ENCODE results near the gene SLC22A23.
"Not testable (repeated sequence)": the region's sequence is repeated elsewhere in the genome, so short reads cannot be mapped to it uniquely, and the experiment has no call there.

SLC22A23 gene

GRCh38 chr6:3382326-3383279, 74.2 kb downstream of the SLC22A23 start:
- DNase-seq, result no peak

DNA sequence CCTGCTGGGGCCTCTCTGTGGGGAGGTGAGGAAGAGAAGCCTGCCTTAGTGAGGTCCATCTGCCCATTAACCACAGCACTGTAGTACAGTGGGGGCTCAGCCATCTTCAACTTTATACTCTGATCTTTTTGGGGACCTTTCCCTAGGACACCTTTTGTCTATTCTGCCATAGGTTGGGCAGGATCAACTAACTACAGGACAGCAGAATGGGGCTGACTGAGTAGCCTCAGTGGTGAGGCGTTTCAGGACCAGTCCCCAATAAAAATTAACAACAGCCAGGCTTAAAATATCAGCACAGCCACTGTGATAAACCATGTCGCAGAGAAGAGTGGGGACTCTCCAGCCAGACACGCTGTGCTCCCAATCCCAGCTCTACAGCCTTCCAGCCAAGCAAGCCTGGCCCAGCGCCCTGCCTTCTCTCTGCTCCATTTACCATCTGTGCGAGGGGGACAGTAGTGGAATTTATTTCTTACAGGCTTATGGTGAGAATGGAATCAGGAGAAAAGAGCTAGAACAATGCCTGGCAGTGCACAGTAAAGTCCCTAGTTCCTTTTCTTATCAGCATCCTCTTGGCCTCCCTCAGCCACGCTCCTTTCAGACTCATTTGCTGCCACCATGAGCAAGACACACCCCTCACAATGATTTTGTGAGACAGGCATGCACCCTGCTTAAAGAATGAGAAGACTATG, 75.5 kb downstream of the SLC22A23 start:
- no peak for DNase-seq

- DNase-seq, result no peak
Observed at GRCh38 chr6:3380344-3381232, 76.3 kb downstream of the SLC22A23 start.

- DNase-seq, result no peak
Observed at GRCh38 chr6:3379482-3380060, 77.3 kb downstream of the SLC22A23 start.

GRCh38 chr6:3378808-3379207, 78.0 kb downstream of the SLC22A23 start:
- not testable (repeated sequence) for DNase-seq

- DNase-seq, result not testable (repeated sequence)
Observed at GRCh38 chr6:3378398-3378782, 78.5 kb downstream of the SLC22A23 start.

GRCh38 chr6:3377536-3378397, 79.1 kb downstream of the SLC22A23 start:
- no peak for DNase-seq

- DNase-seq, result no peak
Observed at GRCh38 chr6:3376893-3377535, 79.8 kb downstream of the SLC22A23 start.

DNA sequence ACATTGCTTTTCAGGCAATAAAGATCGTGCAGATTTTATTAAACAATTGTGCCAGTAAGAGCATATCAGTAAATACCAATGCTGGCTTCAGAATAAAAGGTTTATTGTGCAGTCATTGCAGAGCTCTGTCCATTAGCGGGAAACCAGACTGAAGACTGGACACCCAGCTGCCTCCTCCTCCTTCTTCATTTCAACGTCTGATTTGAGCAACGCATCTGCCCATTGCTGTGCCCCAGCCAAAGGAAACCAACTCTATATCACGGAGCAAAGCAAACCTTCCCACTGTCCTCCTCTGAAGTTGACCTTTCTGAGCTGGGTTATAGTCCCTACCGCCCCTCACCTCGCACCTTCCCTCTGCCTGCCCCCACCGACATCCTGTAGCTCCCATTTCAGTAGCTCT, 80.8 kb downstream of the SLC22A23 start:
- DNase-seq, result no peak

DNA sequence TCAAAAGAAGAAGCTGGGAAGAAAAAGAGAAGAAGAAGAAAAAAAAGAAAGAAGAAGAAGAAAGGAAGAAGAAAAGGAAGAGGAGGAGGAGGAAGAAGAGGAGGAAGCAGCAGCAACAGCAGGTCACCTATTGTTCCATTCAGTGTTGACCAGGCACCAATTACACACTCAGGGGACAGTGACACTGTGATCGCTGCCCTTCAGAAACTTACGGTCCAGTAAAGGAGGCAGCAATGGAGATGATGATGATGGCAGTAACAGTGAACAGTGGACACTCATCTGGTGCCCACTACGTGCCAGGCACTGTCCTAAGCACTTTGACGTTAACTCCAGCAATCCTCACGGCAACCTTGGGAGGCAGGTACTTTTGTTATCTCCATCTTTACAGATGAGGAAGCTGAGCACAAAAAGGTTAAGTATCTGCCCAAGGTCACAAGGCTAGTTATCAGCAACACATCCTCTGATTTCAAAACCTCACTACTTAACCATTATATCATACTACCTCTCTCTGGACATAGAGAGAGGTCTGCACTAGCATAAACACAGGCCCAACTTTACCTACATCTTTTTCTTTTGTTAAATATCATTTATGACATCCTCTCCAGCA, 83.2 kb downstream of the SLC22A23 start:
- no peak for DNase-seq

DNA sequence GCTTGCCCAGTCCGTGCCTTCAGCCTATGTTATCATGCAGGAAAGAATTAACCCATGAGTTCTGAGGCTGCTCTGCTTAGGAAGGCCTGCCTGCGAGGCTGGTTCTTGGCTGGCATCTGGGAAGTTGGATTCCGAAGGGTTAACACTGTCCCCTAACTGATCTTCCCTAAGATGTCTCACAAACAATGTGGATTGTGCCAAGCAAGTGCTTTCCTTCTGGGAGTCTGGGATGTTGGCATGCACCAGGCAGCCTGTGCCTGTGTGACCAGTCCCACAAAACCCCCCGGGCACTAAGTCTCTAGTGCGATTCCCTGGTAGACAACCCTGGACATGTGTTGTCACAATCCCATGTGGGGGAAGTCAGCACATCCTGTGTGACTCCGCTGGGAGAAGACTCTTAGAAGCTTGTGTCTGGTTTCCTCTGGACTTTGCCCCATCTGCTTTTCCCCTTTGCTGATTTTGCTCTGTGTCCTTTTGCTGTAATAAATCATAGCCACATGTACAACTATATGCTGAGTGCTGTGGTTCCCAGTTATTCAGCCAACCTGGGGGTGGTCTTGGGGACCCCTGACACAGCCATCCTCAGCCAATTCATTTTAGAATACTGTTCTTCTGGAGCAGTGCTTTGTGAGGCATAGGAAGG, 83.8 kb downstream of the SLC22A23 start:
- DNase-seq, result no peak

- DNase-seq, result no peak
Observed at GRCh38 chr6:3372184-3372846, 84.5 kb downstream of the SLC22A23 start.

- no peak for DNase-seq
Observed at GRCh38 chr6:3371222-3371949, 85.5 kb downstream of the SLC22A23 start.

DNA sequence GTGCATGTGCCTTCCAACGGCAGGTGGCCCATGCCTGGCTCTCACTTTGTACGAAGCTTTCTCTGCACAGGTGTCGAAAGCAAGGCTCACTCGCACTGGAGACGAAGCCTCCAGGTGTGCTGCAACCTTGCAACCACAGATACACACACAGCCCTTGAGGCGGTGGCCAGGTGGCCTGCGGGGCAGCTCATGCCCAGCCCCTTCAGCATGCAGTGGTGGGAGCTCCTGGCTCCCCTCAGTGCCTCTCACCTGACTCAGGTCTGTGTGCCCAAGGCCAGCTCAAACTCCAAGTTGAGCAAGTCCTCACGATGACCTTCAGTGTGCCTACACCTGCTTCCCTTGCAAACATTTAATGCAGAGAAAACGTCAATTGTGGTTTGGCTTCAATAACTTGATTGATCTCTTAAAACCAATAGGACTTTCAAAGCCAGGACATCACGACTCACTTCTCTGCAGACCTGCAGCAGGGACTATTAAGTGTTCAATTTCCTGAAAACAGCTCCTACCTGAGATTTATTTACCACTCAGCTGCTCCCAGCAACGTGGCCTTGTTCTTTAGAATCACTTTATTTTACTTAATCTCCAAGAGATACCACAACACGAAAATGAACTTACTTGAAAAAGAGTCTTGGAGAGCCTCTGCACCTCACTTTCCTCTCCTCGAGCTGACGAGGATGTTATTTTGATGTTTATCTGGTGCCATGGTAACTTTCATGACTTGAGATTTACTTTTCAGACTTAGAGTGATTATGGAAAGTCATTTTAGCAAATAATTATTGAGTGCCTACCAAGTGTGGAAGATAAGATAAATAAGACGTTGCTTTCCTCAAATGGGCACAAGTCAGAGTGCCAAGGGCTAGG, 86.3 kb downstream of the SLC22A23 start:
- peak; percentile 69 for DNase-seq

- no peak for DNase-seq
Observed at GRCh38 chr6:3369985-3370360, 86.9 kb downstream of the SLC22A23 start.

GRCh38 chr6:3368685-3369084, 88.2 kb downstream of the SLC22A23 start:
- no peak for DNase-seq

GRCh38 chr6:3367630-3368029, 89.2 kb downstream of the SLC22A23 start:
- no peak for DNase-seq
